H9 (cell line): ENCODE measurements around the gene ARPC2. TPM values are rescaled to one million over a fixed set of nuclear protein-coding genes. Genes with fewer than 3 reads are reported as not detected.
A peak's percentile ranks its signal among the peaks of the same experiment; 100 is the strongest.

ENCODE experiments used
- DNase-seq: peaks from one replicate; pipeline ENCODE4 v3.0.0-alpha.2; 2017
- H2AFZ ChIP-seq: one replicate; pipeline ENCODE4 v1.6.1; 2013; ENCODE audit warnings: mild to moderate bottlenecking, low read length, control low read depth, moderate library complexity
- H2AK5ac ChIP-seq: 2 replicates; pipeline ENCODE4 v1.6.1; 2013; ENCODE audit warnings: low read length, control low read depth, mixed read lengths; ENCODE audit not compliant: insufficient read length
- H2BK120ac ChIP-seq: one replicate; pipeline ENCODE4 v1.6.1; 2013; ENCODE audit warnings: low read depth, mild to moderate bottlenecking, low read length, control low read depth, inconsistent platforms; ENCODE audit not compliant: poor library complexity, severe bottlenecking
- H2BK12ac ChIP-seq: 2 replicates; pipeline ENCODE4 v1.6.1; 2013; ENCODE audit warnings: low read length, control low read depth, mixed read lengths, low read depth; ENCODE audit not compliant: insufficient read length
- H2BK15ac ChIP-seq: 2 replicates; pipeline ENCODE4 v1.6.1; 2013; ENCODE audit warnings: low read depth, low read length, control low read depth
- H2BK20ac ChIP-seq: one replicate; pipeline ENCODE4 v1.6.1; 2013; ENCODE audit warnings: low read depth, mild to moderate bottlenecking, low read length, control low read depth, inconsistent platforms; ENCODE audit not compliant: poor library complexity, severe bottlenecking
- H2BK5ac ChIP-seq: 2 replicates; pipeline ENCODE4 v1.6.1; 2013; ENCODE audit warnings: low read length, control low read depth, mixed read lengths; ENCODE audit not compliant: insufficient read length
- H3K14ac ChIP-seq: 2 replicates; pipeline ENCODE4 v1.6.1; 2013; ENCODE audit warnings: low read length, control low read depth; ENCODE audit not compliant: insufficient read depth
- H3K18ac ChIP-seq: 2 replicates; pipeline ENCODE4 v1.6.1; 2013; ENCODE audit warnings: low read depth, mild to moderate bottlenecking, mixed read lengths, low read length, control low read depth; ENCODE audit not compliant: insufficient read length
- H3K23ac ChIP-seq: 2 replicates; pipeline ENCODE4 v1.6.1; 2013; ENCODE audit warnings: low read length, control low read depth, mixed read lengths, low read depth; ENCODE audit not compliant: insufficient read length
- H3K23me2 ChIP-seq: 2 replicates; pipeline ENCODE4 v1.6.1; 2013; ENCODE audit warnings: low read depth, mild to moderate bottlenecking, mixed read lengths, low read length, control low read depth; ENCODE audit not compliant: insufficient read length, poor library complexity, severe bottlenecking
- H3K27ac ChIP-seq: 2 replicates; pipeline ENCODE4 v1.5.1; 2013; ENCODE audit warnings: low read length, control low read depth, mixed read lengths, low read depth; ENCODE audit not compliant: insufficient read length
- H3K27me3 ChIP-seq: 2 replicates; pipeline ENCODE4 v1.6.1; 2013; ENCODE audit warnings: low read length, control low read depth, inconsistent platforms; ENCODE audit not compliant: insufficient read depth
- H3K4ac ChIP-seq: 2 replicates; pipeline ENCODE4 v1.6.1; 2013; ENCODE audit warnings: low read depth, mild to moderate bottlenecking, control low read depth, inconsistent platforms, low read length, moderate library complexity
- H3K4me1 ChIP-seq: 2 replicates; pipeline ENCODE4 v1.6.1; 2013; ENCODE audit warnings: low read length, control low read depth, inconsistent platforms; ENCODE audit not compliant: insufficient read depth
- H3K4me2 ChIP-seq: 2 replicates; pipeline ENCODE4 v1.6.1; 2013; ENCODE audit warnings: low read length, control low read depth, mixed read lengths; ENCODE audit not compliant: insufficient read length, insufficient read depth
- H3K56ac ChIP-seq: 2 replicates; pipeline ENCODE4 v1.6.1; 2013; ENCODE audit warnings: low read depth, mild to moderate bottlenecking, mixed read lengths, low read length, control low read depth; ENCODE audit not compliant: insufficient read length
- H3K79me1 ChIP-seq: 2 replicates; pipeline ENCODE4 v1.6.1; 2013; ENCODE audit warnings: low read depth, mild to moderate bottlenecking, moderate library complexity, low read length, control low read depth, inconsistent platforms; ENCODE audit not compliant: insufficient read depth, poor library complexity, severe bottlenecking
- H3K79me2 ChIP-seq: 2 replicates; pipeline ENCODE4 v1.6.1; 2013; ENCODE audit warnings: low read length, control low read depth, inconsistent platforms; ENCODE audit not compliant: insufficient read depth
- H3K9ac ChIP-seq: 2 replicates; pipeline ENCODE4 v1.6.1; 2013; ENCODE audit warnings: low read length, control low read depth, mixed read lengths; ENCODE audit not compliant: insufficient read length; ENCODE audit errors: extremely low read depth
- H3K9me3 ChIP-seq: one replicate; pipeline ENCODE4 v1.6.1; 2013; ENCODE audit warnings: low read depth, low read length, inconsistent platforms; ENCODE audit not compliant: control insufficient read depth
- H3T11ph ChIP-seq: one replicate; pipeline ENCODE4 v1.6.1; 2013; ENCODE audit warnings: mild to moderate bottlenecking, low read length, control low read depth, inconsistent platforms
- H4K20me1 ChIP-seq: one replicate; pipeline ENCODE4 v1.6.1; 2013; ENCODE audit not compliant: control insufficient read depth, insufficient read length, insufficient read depth
- H4K5ac ChIP-seq: 2 replicates; pipeline ENCODE4 v1.6.1; 2013; ENCODE audit warnings: low read depth, mild to moderate bottlenecking, mixed read lengths, low read length, control low read depth; ENCODE audit not compliant: insufficient read length
- H4K8ac ChIP-seq: replicated peaks from 2 replicates; pipeline ENCODE4 v1.6.1; 2013; ENCODE audit warnings: low read length, control low read depth, mixed read lengths, low read depth; ENCODE audit not compliant: insufficient read length
- H4K91ac ChIP-seq: 2 replicates; pipeline ENCODE4 v1.6.1; 2013; ENCODE audit warnings: low read depth, mild to moderate bottlenecking, moderate library complexity, mixed read lengths, low read length, control low read depth; ENCODE audit not compliant: insufficient read length
- H3K27ac Mint-ChIP-seq, 3 experiments: 2 replicates in 2 of 3; 3 replicates in 1 of 3; pipeline ENCODE4 v1.8.0; 2020 to 2021; ENCODE audit warnings: mixed read lengths in 3 of 3, mild to moderate bottlenecking in 1 of 3, moderate library complexity in 1 of 3
- H3K27me3 Mint-ChIP-seq: 2 replicates; pipeline ENCODE4 v1.8.0; 2021; ENCODE audit warnings: low read depth, mild to moderate bottlenecking, moderate library complexity, mixed read lengths
- H3K36me3 Mint-ChIP-seq, 3 experiments: 2 replicates in 2 of 3; 3 replicates in 1 of 3; pipeline ENCODE4 v1.8.0; 2020 to 2021; ENCODE audit warnings: low read depth in 3 of 3, mixed read lengths in 3 of 3; ENCODE audit not compliant: insufficient read depth in 1 of 3
- H3K4me1 Mint-ChIP-seq, 2 experiments: 2 replicates each; pipeline ENCODE4 v1.8.0; 2020; ENCODE audit warnings: mixed read lengths in 2 of 2
- H3K4me3 Mint-ChIP-seq, 2 experiments: 2 replicates in 1 of 2; 3 replicates in 1 of 2; pipeline ENCODE4 v1.8.0; 2020 to 2021; ENCODE audit warnings: mild to moderate bottlenecking in 2 of 2, mixed read lengths in 2 of 2, moderate library complexity in 1 of 2
- H3K9me3 Mint-ChIP-seq, 2 experiments: 2 replicates in 1 of 2; 3 replicates in 1 of 2; pipeline ENCODE4 v1.8.0; 2020; ENCODE audit warnings: mild to moderate bottlenecking in 2 of 2, mixed read lengths in 2 of 2, moderate library complexity in 1 of 2
- CTCF ChIP-seq: fragments of 200-600 bp; sonication (generic); conservative IDR thresholded peaks from 3 replicates; pipeline ENCODE4 v1.8.0; 2021; ENCODE audit warnings: antibody characterized with exemption, mild to moderate bottlenecking
- WGBS: extraction: QIAGEN DNeasy Blood & Tissue Kit; methylation state at CpG from one replicate; pipeline ENCODE4 v1.1.7; 2013; ENCODE audit warnings: missing lambda C conversion rate, low lambda C conversion rate, mixed read lengths; ENCODE audit not compliant: insufficient read length; ENCODE audit errors: extremely low coverage; 5-methylcytosine and 5-hydroxymethylcytosine counted together
- total RNA-seq: library from RNA; stranded (reverse); gene quantifications from 2 replicates; pipeline ENCODE4 v1.2.1, GENCODE V29; 2021

The ARPC2 gene
- total RNA-seq, 1 experiment from 2014 or later = 197 TPM

GRCh38 chr2:218280260-218280870, 63.4 kb downstream of the ARPC2 start:
- H3K79me2 ChIP-seq = no peaks in the 10 kb centered on the region
- no peak overlapping the region for H2BK5ac ChIP-seq
- H3K23ac ChIP-seq = no peak overlapping the region
- no peak overlapping the region for H2AFZ ChIP-seq
- H3K4me1 Mint-ChIP-seq = peaks cover 0 to 3% of the 10 kb centered on the region in 2 experiments; a peak in 1 of 4 replicates
- no peaks in the 10 kb centered on the region for H4K20me1 ChIP-seq
- H3K18ac ChIP-seq = no peak overlapping the region
- no peak overlapping the region for H4K8ac ChIP-seq
- H2BK20ac ChIP-seq = no peak overlapping the region
- no CpG with 5 or more reads among the region's 14 CpGs for whole genome bisulfite sequencing
- H4K91ac ChIP-seq = no peak overlapping the region
- H2BK120ac ChIP-seq = no peak overlapping the region
- H2AK5ac ChIP-seq = no peak overlapping the region
- no peaks in the 10 kb centered on the region for H3K79me1 ChIP-seq
- no peak overlapping the region for H3K4me2 ChIP-seq
- no peak overlapping the region for H3T11ph ChIP-seq
- no peak overlapping the region for H3K9ac ChIP-seq
- H3K27ac Mint-ChIP-seq = peak overlapping the region in 1 of 3 experiments; percentile 64; a peak in 1 of 7 replicates
- no peaks in the 10 kb centered on the region for H3K23me2 ChIP-seq
- H3K9me3 ChIP-seq = no peaks in the 10 kb centered on the region
- no peak for TF ChIP-seq CTCF
- H3K56ac ChIP-seq = no peak overlapping the region
- H3K4ac ChIP-seq = no peak overlapping the region
- H3K36me3 Mint-ChIP-seq = peaks cover 2 to 31% (median 25%) of the 10 kb centered on the region in 3 experiments
- no peaks in the 10 kb centered on the region for H3K27me3 ChIP-seq
- no peak overlapping the region for H2BK12ac ChIP-seq
- H3K27ac ChIP-seq = no peak overlapping the region
- H2BK15ac ChIP-seq = no peak overlapping the region
- H3K4me1 ChIP-seq = no peaks in the 10 kb centered on the region
- no peaks in the 10 kb centered on the region; a peak in 1 of 5 replicates for H3K9me3 Mint-ChIP-seq
- no peak overlapping the region for H3K4me3 Mint-ChIP-seq
- no peak overlapping the region for H4K5ac ChIP-seq
- no peak overlapping the region for H3K14ac ChIP-seq
- no peaks in the 10 kb centered on the region for H3K27me3 Mint-ChIP-seq
- DNase-seq = no peak
